Measurements from ENCODE around the gene DLGAP4.

The DLGAP4 gene

DNA sequence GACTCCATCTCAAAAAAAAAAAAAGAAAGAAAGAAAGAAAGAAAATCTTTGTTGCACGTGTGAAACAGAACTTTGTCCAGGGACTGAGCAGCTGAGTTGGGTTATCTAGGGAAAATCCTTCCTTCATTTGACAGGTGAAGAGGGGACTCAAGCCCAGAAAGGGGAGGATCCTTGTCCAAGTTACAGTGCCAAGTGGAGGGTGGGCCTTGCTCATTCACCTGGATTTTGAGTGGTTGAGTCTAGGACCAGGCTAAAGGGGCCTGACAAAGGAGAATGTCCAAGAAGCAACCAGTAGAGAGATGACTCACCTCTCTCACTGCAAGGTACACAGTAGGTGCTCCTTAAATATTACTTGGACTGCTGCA is 269.9 kb downstream of the DLGAP4 start:
- H3K4me3 ChIP-seq (ENCODE audit: low read length): no peak overlapping the region

More for the DNA sequence above, 269.9 kb downstream of the DLGAP4 start:
- TF ChIP-seq, protein P1, sequence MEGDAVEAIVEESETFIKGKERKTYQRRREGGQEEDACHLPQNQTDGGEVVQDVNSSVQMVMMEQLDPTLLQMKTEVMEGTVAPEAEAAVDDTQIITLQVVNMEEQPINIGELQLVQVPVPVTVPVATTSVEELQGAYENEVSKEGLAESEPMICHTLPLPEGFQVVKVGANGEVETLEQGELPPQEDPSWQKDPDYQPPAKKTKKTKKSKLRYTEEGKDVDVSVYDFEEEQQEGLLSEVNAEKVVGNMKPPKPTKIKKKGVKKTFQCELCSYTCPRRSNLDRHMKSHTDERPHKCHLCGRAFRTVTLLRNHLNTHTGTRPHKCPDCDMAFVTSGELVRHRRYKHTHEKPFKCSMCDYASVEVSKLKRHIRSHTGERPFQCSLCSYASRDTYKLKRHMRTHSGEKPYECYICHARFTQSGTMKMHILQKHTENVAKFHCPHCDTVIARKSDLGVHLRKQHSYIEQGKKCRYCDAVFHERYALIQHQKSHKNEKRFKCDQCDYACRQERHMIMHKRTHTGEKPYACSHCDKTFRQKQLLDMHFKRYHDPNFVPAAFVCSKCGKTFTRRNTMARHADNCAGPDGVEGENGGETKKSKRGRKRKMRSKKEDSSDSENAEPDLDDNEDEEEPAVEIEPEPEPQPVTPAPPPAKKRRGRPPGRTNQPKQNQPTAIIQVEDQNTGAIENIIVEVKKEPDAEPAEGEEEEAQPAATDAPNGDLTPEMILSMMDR (conservative IDR thresholded peaks at IDR 0.05; ENCODE audit: low read length): no peak
- DNase-seq (ENCODE audit: low read depth): no peak

Measured in AG10803 (cell line).